HG03097 (cell line): ENCODE results near the gene DOCK2.
"Not testable (repeated sequence)": the region's sequence is repeated elsewhere in the genome, so short reads cannot be mapped to it uniquely, and the experiment has no call there.

Experiments
- ATAC-seq: cut with Tn5 transposase; IDR thresholded peaks from one replicate; pipeline ENCODE4 v1.9.1; 2021; ENCODE audit not compliant: unreplicated experiment, low FRiP score

DOCK2 gene

DNA sequence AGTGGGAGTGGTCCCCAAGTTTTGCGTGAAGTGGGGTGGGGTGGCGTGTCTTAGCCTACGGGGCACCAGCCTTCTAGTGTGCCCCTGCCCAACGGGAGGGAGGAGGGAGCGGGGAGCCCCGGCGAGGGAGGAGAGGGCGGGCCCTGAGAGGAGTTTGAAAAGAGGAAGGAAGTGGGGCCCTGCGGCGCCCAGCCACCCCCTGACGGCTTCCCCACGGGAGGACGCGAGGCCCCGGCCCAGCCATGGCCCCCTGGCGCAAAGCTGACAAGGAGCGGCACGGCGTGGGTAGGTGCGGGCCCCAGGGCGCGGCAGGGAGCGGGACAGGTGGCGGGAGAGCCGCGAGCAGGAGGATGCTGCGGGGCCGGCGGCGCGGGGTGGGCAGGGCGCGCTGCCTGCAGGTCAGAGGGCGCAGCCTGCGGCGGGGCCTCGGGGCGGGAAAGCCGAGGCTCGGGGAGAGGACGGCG, at the start of gene DOCK2:
DOCK2 (plus strand) TSS at position 191 of the 464 bp plus-strand sequence; CDS start at position 243, 52 bp downstream.
- peak; percentile 90 for ATAC-seq

- no peak for ATAC-seq
Observed at GRCh38 chr5:169590602-169591001, 46.5 kb upstream of the DOCK2 start.

- no peak for ATAC-seq
Observed at GRCh38 chr5:169591636-169592035, 45.4 kb upstream of the DOCK2 start.

DNA sequence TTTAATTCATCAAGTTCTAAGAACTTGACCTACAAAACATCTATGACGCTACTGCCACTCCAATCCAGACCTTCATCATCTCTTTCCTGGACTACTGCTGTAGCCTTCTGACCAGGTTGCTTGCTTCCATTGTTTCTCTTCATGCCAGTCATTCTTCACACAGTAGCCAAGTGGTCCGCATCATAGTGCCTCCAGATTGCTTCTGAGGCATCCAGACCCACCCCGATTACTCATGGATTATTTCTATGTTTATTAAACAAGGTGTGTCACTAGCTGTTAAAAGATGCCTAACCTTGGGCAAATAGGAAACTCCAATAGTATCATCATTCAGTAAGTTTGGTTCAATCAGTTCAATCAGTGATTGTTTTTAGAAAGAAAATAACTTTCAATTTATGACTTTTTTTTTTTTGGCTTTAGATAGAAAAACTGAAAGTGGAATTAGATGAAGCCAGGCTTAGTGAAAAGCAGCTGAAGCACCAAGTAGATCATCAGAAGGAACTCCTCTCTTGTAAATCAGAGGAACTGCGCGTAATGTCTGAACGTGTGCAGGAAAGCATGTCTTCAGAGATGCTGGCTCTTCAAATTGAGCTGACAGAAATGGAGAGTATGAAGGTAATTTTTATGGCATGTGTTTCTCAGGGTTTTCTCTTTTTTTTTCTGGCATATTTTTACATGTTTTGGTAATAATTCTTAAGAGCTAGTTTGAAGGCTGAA, 44.0 kb upstream of the DOCK2 start:
- no peak for ATAC-seq

- no peak for ATAC-seq
Observed at GRCh38 chr5:169595172-169595820, 41.8 kb upstream of the DOCK2 start.

DNA sequence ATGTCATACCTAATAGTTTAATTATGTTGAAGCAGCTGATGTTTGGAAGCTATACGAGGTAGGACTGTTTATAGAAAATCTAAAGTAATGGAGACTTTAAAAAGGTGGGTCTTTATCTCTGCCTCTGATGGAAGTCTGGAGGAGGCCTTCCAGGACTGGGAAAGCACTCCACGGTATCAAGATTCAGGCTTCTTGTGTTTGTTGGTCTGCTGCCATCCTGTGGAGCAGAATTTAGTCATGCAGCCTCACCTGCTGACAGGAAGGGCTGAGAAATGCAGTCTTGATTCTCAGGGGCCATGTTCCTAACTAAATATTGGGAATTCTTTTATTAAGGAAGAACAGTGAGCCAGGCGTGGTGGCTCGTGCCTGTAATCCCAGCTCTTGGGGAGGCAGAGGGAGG, 37.6 kb upstream of the DOCK2 start:
- ATAC-seq, result no peak

GRCh38 chr5:169602535-169602934, 34.5 kb upstream of the DOCK2 start:
- ATAC-seq, result no peak

- ATAC-seq, result no peak
Observed at GRCh38 chr5:169606279-169606678, 30.8 kb upstream of the DOCK2 start.

DNA sequence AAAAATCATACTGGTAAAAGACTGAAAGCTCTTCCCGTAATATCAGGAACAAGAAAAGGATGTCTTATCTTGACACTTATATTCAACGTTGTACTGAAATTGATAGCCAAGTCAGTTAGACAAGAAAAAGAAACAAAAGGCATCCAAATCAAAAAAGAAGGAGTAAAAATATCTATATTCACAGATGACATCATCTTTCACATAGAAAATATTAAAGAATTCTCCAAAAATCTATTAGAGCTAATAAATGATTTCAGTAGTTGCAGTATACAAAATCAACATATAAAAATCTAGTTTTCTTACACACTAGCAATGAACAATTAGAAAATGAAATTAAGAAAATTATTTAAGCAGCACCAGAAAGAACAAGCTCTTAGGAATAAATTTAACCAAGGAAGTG, 29.2 kb upstream of the DOCK2 start:
- no peak for ATAC-seq

- ATAC-seq, result no peak
Observed at GRCh38 chr5:169609716-169610115, 27.4 kb upstream of the DOCK2 start.

GRCh38 chr5:169610606-169611005, 26.5 kb upstream of the DOCK2 start:
- ATAC-seq, result no peak

GRCh38 chr5:169615561-169615960, 21.5 kb upstream of the DOCK2 start:
- no peak for ATAC-seq

DNA sequence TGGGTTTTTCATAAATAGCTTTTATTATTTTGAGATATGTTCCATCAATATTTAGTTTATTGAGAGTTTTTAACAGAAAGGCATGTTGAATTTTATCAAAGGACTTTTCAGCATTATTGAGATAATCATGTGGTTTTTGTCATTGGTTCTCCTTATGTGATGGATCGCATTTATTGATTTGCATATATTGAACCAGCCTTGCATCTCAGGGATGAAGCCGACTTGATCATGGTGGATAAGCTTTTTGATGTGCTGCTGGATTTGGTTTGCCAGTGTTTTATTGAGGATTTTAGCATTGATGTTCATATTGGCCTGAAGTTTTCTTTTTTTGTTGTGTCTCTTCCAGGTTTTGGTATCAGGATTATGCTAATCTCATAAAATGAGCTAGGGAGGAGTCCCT, 12.8 kb upstream of the DOCK2 start:
- not testable (repeated sequence) for ATAC-seq

DNA sequence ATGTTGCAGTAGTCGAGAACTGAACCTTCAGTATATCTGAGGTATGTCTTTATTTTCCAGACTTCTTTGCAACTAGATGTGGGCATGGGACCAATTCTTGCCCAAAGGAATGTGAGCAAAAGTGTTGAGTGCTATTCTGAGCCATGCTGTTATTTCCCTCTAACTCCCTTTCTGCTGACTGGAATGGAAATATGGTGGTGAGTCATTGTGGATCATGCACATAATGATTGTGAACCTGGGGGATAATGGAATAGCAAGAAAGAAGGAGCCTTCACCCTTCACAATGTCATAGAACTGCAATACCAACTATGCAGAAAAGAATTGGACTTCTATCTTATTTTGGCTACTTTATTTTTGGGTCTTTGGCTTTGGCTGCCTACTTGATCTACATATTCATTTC, 10.3 kb upstream of the DOCK2 start:
- ATAC-seq, result no peak

GRCh38 chr5:169627551-169627950, 9.5 kb upstream of the DOCK2 start:
- no peak for ATAC-seq

- ATAC-seq, result no peak
Observed at GRCh38 chr5:169628892-169629291, 8.2 kb upstream of the DOCK2 start.

DNA sequence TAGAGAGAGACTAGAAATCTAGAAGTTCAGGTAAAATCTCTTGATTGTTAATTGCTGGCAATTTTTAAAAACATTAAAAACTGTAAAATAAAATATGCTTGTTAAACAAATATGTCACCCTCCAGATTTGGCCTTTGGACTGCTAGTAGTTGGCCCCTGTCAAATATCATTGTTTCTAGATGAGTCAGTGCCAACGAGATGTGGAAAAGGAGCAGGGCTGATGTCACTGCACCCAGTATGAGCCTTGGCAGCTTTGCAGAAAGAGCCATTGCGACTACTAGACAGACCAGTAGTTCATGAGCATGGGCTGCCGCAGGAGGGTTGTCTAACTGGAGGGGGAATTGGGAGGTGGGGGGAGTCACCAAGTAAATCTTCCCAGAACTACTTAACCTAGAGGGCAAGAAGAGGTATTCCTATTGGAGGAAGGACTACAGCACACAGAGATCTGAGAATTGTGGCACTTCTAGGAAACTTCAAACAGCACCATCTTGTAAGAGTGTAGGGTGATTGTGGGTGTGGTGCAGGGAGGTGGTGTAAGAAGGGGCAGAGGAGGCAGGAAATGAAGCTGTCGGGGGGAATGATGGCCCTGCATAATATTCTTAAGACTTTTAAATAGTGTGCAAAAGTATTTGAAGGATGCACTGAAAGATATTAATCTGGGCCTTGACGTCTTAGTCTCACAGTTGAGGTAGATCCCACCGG, 7.1 kb upstream of the DOCK2 start:
- ATAC-seq, result no peak

GRCh38 chr5:169631360-169631759, 5.7 kb upstream of the DOCK2 start:
- ATAC-seq, result no peak

DNA sequence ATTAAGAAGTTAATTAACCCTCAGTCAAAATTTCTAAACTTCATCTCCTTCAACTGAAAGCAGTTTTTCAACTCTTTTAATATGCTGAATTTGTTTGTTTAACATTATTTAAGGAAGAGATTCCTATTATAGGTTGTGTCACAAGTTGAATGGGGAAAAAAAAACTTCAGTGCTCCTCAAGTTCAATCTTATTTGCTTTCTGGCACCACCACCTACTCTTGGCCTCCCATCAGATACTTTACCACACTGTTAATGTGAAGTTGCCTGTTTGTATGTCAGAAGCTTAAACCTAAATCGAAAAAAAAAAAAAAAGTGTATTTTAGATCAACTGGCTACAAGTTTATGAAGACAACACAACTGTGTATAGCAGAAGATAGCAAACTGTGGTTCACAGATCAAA, 4.1 kb upstream of the DOCK2 start:
- no peak for ATAC-seq

GRCh38 chr5:169634606-169635005, 2.5 kb upstream of the DOCK2 start:
- no peak for ATAC-seq

DNA sequence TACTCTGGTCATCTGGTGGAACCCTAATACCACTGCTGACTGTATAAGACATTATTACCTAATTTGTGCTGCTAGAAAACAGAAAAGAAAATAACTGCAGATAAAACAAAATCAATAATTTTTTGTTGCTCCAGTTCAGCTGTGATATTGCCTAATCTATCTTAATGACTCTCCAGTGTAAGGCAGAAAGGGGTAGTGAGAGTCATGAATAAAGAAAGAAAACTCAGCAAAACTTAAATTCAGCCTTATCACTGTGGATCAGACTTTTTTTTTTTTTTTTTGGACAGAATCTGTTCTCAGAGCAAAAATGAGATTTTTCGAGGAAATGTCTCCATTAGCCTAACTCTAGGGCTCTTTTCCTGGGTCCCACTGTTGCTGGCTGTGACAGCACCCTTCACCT, 1.1 kb upstream of the DOCK2 start:
- ATAC-seq, result no peak
